Inflammatory macrophage (primary cell): Measurements from ENCODE around the gene PPFIBP2.

Experiments
- DNase-seq, 2 donors: peaks; one replicate each; pipeline ENCODE4 v3.0.0-alpha.2; 2020 to 2022

Gene PPFIBP2

DNA sequence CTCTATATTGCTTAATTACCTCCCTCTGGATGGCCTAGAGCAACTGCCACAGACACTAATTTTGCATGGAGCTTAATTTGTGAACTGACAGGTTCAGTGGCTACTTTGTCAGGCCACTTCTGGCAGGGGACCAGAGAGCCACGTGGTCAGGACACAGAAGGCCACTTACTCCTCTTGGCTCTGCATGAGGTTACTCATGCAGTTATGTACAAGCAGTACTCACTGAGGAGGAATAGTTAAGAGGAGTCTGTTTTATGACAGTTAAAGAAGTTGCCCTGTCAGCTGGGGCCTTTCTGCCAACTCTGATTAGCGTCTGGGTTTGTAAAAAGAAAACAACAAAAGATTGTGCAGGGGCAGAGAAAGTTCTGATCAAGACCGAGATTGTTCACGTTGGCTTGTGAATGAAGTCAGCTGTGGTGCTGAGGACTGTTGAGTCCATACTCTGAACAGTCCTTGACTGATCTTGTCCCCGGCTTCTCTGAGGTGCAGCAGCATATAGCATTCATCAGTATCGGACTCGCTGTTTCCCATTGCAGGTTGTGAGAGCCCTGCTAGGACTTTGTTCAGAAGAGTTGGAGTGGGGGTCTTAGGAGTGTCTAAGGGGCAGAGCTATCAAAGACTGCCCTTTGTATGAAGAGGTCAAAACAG, 41.4 kb downstream of the PPFIBP2 start:
- no peak for DNase-seq

GRCh38 chr11:7558046-7558445, 44.2 kb downstream of the PPFIBP2 start:
- DNase-seq: no peak

GRCh38 chr11:7559398-7560283, 45.8 kb downstream of the PPFIBP2 start:
- no peak for DNase-seq

GRCh38 chr11:7561562-7561961, 47.8 kb downstream of the PPFIBP2 start:
- DNase-seq: no peak

DNA sequence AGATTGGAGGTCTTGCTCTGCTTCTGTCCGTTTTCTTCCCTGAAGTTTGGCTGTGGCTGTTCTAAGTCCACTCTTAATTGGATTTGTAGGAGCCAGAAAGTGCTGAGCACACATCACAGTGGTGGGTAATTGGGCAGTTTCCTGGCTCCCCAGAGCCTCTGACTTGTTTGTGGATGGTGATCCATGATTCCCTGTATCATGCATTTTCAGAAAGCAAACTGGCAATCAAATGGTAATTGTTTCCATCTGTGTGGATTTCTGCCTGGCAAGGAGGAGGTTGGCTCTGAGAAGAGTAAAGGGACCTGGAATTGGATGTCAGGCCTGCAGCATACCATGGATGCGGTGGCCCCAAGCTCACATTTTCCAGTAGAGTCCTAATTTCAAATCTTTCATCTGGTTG, 49.5 kb downstream of the PPFIBP2 start:
- no peak for DNase-seq

DNA sequence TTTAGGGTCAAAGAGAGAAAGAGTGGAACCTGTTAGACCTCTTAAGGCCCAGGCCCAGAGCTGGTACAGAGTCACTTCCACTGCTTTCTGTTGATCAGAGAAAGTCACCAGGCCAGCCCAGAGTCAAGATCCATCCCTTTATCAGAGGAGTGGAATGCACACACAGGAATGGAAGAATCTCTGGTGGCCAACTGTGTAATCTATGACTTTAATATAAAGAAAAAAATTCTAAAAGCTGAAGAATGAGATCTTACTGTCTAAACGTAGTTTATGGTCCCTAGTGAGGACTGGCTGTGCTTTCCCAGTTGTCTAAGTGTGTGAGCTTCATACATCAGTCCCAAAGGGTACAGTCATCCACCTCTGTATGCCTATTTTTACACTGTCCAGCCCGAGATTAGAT, 51.0 kb downstream of the PPFIBP2 start:
- DNase-seq: no peak

GRCh38 chr11:7567311-7567710, 53.5 kb downstream of the PPFIBP2 start:
- DNase-seq: no peak

DNA sequence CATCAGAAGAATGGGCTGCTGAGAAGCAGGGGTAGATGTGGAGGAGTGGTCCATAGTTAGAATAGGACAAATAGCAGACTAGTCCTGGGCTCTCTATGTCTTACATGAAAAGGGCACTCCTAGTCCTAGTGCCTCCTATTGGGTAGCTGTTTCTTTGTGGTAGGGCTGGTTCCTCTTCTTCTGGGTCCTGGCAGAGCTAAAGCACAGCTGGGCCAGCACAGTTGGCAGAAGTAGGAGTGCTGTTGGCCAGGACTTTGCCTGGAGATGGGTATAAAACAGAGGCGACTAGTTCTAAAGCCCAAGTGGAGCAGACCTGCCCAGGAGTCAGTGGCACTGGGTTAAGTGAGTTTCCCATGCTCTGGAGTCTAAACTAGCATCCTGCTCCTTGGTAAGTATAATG, 55.2 kb downstream of the PPFIBP2 start:
- DNase-seq: no peak

DNA sequence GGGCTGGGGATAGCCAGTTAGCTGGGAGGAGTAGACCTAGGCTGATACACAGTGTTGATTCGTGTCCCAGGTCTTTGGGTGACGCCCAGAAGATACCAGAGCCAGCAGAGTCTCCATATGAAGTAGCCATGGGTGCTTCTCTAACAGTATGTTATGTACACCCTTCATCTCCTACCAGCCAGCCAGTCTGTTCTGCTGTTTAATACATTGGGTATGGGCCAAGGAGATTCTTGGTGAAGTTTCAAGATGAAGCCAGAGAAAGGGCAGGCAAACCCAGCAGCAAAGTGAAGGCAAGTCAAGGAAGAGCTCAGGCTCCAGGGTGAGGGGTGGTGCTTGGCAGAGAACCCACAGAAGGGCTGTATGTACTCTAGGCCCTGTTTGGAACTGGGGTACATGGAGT, 56.4 kb downstream of the PPFIBP2 start:
- DNase-seq: no peak

- no peak for DNase-seq
These were observed 57.2 kb downstream of the PPFIBP2 start for GRCh38 chr11:7570938-7571521.

DNA sequence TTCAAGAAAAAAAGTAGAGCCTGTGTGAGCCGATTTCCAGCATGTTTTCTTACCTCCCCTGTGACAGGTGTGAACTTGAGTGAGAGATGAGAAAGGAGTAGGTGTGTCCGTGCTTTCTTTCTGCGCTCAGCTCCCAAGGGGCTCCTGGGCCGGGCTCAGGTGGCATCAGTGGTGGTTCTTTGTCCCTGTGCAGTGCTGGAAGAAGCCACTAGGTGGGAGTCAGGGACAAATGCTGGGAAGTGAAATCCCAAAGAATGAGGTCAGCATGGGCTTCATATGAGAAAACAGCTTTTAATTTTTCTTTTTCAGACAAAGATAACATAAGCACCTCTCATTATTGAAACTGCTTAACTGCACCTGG, 57.8 kb downstream of the PPFIBP2 start:
- DNase-seq: peak; percentile 45 to 50

GRCh38 chr11:7572001-7572712, 58.4 kb downstream of the PPFIBP2 start:
- no peak for DNase-seq

DNA sequence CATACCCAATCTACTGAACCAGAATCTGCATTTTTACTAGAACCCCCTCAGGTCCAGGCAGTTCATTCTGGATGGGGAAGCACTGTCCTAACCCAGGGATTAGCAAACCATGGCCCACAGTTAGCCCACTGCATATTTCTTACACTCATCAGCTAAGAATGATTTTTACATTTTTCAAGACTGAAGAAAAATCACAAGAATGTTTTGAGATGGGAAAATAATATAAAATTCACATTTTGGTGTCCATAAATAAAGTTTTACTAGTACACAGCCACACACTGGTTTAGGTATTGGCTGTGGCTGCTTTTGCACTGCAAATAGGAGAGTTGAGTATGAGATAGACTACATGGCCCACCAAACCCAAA, 59.4 kb downstream of the PPFIBP2 start:
- DNase-seq: no peak

- DNase-seq: no peak
These were observed 59.9 kb downstream of the PPFIBP2 start for GRCh38 chr11:7573558-7574296.

DNA sequence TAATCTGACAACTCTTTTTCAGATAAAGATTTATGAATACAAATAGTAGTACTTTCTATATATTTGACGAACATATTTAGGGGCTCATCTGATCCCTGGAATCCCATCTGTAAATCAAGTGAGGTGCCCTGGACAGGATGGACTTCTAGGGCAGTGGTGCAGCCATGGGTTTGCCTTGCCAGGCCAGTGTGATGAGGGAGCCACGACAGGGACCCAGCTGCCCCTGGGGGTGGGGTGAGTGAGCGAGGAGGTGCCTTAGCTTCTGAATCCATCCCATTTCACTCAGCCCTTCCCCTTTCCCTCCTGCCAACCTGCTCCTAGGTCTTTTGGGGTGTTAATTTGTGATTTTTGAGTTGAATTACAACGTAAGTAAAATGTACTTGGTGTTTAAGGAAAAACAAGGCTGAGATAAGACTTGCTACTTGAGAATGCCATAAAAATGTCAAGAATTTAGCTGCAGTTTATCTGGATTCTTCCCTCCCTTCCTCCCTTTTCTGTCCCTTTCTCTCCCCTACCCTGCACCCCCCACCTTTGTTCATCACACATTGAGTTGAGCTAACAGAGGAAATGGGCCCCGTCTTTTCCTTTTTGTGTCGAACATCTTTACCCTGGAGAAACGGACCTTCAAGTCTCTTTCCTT, 60.8 kb downstream of the PPFIBP2 start:
- DNase-seq: no peak

GRCh38 chr11:7575841-7576725, 62.3 kb downstream of the PPFIBP2 start:
- no peak for DNase-seq

DNA sequence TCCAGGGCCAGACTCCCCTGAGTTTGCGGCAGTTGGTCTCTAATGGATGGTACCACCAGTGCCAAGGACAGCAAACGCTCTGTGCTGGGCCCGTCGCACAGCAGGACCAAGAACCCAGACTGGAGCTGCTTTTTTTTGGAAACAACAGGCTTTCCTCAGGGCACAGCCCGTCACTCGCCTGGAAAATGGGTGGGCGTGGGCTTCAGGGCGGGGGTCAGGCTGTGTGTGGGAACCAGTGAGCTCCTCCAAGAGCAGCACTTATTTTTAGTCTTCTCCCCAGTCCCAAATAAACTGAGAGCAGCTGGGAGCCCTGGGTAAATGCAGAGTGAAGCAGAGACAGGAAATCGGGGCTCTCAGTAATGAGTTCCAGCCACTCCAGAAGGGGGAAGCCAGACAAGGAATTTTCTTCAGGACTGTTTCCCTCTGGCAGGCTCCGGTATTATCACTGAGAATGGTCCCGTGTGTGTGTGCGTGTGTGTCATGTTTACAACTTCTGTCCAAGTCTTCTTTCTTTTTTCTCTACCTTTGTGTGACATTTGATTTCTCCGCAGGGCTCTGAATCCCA, 63.0 kb downstream of the PPFIBP2 start:
- no peak for DNase-seq

GRCh38 chr11:7577291-7578190, 63.7 kb downstream of the PPFIBP2 start:
- peak; percentile 63 to 69 for DNase-seq

- no peak for DNase-seq
These were observed 64.6 kb downstream of the PPFIBP2 start for GRCh38 chr11:7578276-7578955.
